ENCODE data around the gene MSL1. TPM values are rescaled to one million over a fixed set of nuclear protein-coding genes. Genes with fewer than 3 reads are reported as not detected.

Gene MSL1
- total and polyA plus RNA-seq, 2 of the 13 experiments (the other 11 are each of a cell fraction or from before 2014, with no cell fraction given): 63.8 to 88.5 TPM

DNA sequence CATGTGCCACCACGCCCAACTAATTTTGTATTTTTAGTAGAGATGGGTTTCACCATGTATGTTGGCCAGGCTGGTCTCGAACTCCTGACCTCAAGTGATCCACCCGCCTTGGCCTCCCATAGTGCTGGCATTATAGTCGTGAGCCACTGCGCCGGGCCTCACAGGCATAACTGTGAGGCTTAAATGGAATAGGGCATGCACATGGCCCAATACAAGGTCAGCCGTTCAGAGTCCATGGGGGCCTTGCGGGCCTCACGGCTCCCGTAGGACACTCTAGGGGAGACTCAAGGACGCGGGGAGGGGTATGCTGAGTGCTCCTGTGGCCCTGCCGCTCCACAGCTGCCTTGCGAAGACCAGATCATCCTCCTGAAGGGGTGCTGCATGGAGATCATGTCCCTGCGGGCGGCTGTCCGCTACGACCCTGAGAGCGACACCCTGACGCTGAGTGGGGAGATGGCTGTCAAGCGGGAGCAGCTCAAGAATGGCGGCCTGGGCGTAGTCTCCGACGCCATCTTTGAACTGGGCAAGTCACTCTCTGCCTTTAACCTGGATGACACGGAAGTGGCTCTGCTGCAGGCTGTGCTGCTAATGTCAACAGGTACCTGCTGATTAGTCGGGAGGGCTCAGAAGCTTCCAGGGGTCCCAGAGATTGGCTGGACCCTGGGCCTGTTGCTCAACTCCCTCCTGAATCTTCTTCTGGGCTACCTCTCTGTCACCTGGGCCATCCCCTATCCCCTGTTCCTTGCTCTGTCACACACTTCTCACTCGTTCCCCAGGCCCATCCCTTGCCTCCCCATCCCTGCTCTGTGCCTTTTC lies 33.7 kb upstream of the MSL1 start:
- intact Hi-C loops (cut with micrococcal nuclease; ENCODE audit: unreplicated experiment) (no loop called here), in situ Hi-C loops (cut with HindIII; ENCODE audit: extremely low pct_ligation_motif_present, low pct_unique_long_range_greater_than_20kb) (loop anchor here (5.0 kb wide), 1 partner anchor 51 kb away; no protein-coding TSS in a partner anchor)
- TF ChIP-seq ESRRA (CRISPR knock-in tag; IDR thresholded peaks at IDR 0.05; ENCODE audit: low read depth): peak; percentile 83; the same call in 1 of the 2 replicates
- TF ChIP-seq, protein P1, sequence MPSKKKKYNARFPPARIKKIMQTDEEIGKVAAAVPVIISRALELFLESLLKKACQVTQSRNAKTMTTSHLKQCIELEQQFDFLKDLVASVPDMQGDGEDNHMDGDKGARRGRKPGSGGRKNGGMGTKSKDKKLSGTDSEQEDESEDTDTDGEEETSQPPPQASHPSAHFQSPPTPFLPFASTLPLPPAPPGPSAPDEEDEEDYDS (CRISPR knock-in tag; IDR thresholded peaks at IDR 0.05): no peak
- peak; percentile 49 for TF ChIP-seq HNF4A (CRISPR knock-in tag; IDR thresholded peaks at IDR 0.05)
- peak; percentile 39 for TF ChIP-seq YY1 (IDR thresholded peaks at IDR 0.05; ENCODE audit: insufficient read depth, insufficient replicate concordance, low read depth, low read length)
- peak; percentile 50; the same call in 1 of the 2 replicates for TF ChIP-seq ZBTB38 (CRISPR knock-in tag; IDR thresholded peaks at IDR 0.05)
- TF ChIP-seq HOXA3 (CRISPR knock-in tag; IDR thresholded peaks at IDR 0.05): peak; percentile 65
- TF ChIP-seq, protein P2, sequence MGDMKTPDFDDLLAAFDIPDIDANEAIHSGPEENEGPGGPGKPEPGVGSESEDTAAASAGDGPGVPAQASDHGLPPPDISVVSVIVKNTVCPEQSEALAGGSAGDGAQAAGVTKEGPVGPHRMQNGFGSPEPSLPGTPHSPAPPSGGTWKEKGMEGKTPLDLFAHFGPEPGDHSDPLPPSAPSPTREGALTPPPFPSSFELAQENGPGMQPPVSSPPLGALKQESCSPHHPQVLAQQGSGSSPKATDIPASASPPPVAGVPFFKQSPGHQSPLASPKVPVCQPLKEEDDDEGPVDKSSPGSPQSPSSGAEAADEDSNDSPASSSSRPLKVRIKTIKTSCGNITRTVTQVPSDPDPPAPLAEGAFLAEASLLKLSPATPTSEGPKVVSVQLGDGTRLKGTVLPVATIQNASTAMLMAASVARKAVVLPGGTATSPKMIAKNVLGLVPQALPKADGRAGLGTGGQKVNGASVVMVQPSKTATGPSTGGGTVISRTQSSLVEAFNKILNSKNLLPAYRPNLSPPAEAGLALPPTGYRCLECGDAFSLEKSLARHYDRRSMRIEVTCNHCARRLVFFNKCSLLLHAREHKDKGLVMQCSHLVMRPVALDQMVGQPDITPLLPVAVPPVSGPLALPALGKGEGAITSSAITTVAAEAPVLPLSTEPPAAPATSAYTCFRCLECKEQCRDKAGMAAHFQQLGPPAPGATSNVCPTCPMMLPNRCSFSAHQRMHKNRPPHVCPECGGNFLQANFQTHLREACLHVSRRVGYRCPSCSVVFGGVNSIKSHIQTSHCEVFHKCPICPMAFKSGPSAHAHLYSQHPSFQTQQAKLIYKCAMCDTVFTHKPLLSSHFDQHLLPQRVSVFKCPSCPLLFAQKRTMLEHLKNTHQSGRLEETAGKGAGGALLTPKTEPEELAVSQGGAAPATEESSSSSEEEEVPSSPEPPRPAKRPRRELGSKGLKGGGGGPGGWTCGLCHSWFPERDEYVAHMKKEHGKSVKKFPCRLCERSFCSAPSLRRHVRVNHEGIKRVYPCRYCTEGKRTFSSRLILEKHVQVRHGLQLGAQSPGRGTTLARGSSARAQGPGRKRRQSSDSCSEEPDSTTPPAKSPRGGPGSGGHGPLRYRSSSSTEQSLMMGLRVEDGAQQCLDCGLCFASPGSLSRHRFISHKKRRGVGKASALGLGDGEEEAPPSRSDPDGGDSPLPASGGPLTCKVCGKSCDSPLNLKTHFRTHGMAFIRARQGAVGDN (CRISPR knock-in tag; IDR thresholded peaks at IDR 0.05): peak; percentile 34; the same call in 1 of the 2 replicates
- TF ChIP-seq ZHX1 (CRISPR knock-in tag; IDR thresholded peaks at IDR 0.05; ENCODE audit: low read depth): peak; percentile 84
- peak; percentile 91 for TF ChIP-seq ZNF317 (CRISPR knock-in tag; IDR thresholded peaks at IDR 0.05)
- no peak for TF ChIP-seq ZSCAN12 (CRISPR knock-in tag; IDR thresholded peaks at IDR 0.05)
- Histone ChIP-seq H3K4me2 (ENCODE audit: low read depth, low read length) (no peak overlapping the region), H3K27ac (ENCODE audit: extremely low read length, insufficient read depth, low read length) (no peak overlapping the region), H4K20me1 (ENCODE audit: insufficient read depth, low read length) (no peaks in the 10 kb centered on the region), H2AFZ (ENCODE audit: low read length) (no peak overlapping the region), H3K4me1 (ENCODE audit: insufficient read depth, low read length) (0 out of 2 replicates have a peak, but pooled peaks cover 13% of the 10 kb centered on the region), H3K9ac (ENCODE audit: insufficient read depth, low read depth, low read length) (no peak overlapping the region), H3K4me3 (replicated peaks in 1 of 3; ENCODE audit: insufficient read depth in 1 of 3, low read depth in 2 of 3, low read length in 3 of 3) (no peak overlapping the region), H3K9me3 (ENCODE audit: low read length) (no peaks in the 10 kb centered on the region), H3K27me3 (ENCODE audit: control insufficient read depth in 1 of 2, insufficient read depth in 2 of 2, low read length in 2 of 2) (no peaks in the 10 kb centered on the region), H3K79me2 (ENCODE audit: insufficient read depth, low read length) (no peaks in the 10 kb centered on the region), H3K36me3 (replicated peaks in 1 of 2; ENCODE audit: control insufficient read depth in 1 of 2, insufficient read depth in 2 of 2, low read length in 2 of 2) (peaks cover 21 to 49% of the 10 kb centered on the region in 2 experiments)
- DNase-seq (ENCODE audit: low spot score): no peak
- no TSS peak for BruUV-seq (replicated peaks)
- CTCF ChIA-PET (ENCODE audit: low intra/inter-chr PET ratio, low total read pairs): no interaction called here
- FAIRE-seq: no peak
- ATAC-seq: no peak
- POLR2A ChIA-PET: interaction anchor here (1.5 to 2.7 kb wide), 3 partner anchors 11 to 25 kb away, joined by 5 to 9 read pairs (median 9); partner anchors contain the start of gene NR1D1
- 94% methylated on average over 22 of the region's 28 CpGs for WGBS (ENCODE audit: low lambda C conversion rate)
